Osteocyte (in vitro differentiated cells): Measurements from ENCODE around the gene TMEM248. TPM values are rescaled to one million over a fixed set of nuclear protein-coding genes. Genes with fewer than 3 reads are reported as not detected.
"Not testable (repeated sequence)": the region's sequence is repeated elsewhere in the genome, so short reads cannot be mapped to it uniquely, and the experiment has no call there.

Experiments
- DNase-seq: peaks from one replicate; pipeline ENCODE4 v3.0.0; 2021; ENCODE audit warnings: mixed read lengths; ENCODE audit not compliant: unreplicated experiment; ENCODE audit errors: extremely low spot score
- H3K27ac Mint-ChIP-seq: one replicate; pipeline ENCODE4 v1.8.0; 2021; ENCODE audit warnings: mild to moderate bottlenecking, mixed read lengths; ENCODE audit not compliant: unreplicated experiment
- H3K27me3 Mint-ChIP-seq: one replicate; pipeline ENCODE4 v1.8.0; 2021; ENCODE audit warnings: mixed read lengths; ENCODE audit not compliant: unreplicated experiment
- H3K36me3 Mint-ChIP-seq: one replicate; pipeline ENCODE4 v1.8.0; 2021; ENCODE audit warnings: mixed read lengths; ENCODE audit not compliant: unreplicated experiment
- H3K4me1 Mint-ChIP-seq: one replicate; pipeline ENCODE4 v1.8.0; 2021; ENCODE audit warnings: mixed read lengths; ENCODE audit not compliant: unreplicated experiment
- H3K4me3 Mint-ChIP-seq: one replicate; pipeline ENCODE4 v1.8.0; 2021; ENCODE audit warnings: mild to moderate bottlenecking, moderate library complexity, mixed read lengths; ENCODE audit not compliant: unreplicated experiment
- H3K9me3 Mint-ChIP-seq: one replicate; pipeline ENCODE4 v1.8.0; 2021; ENCODE audit warnings: mixed read lengths; ENCODE audit not compliant: unreplicated experiment
- total RNA-seq: library from RNA; stranded (reverse); gene quantifications from 2 replicates; pipeline ENCODE4 v1.2.1, GENCODE V29; 2021
- TF ChIP-seq, protein P1 (sequence below): fragments of 200-600 bp; sonication (generic); IDR thresholded peaks from 2 replicates; pipeline ENCODE4 v1.5.0; 2021; ENCODE audit warnings: antibody characterized with exemption, mild to moderate bottlenecking, moderate library complexity

The TMEM248 gene
- total RNA-seq, 1 donor from 2014 or later: 104 TPM

DNA sequence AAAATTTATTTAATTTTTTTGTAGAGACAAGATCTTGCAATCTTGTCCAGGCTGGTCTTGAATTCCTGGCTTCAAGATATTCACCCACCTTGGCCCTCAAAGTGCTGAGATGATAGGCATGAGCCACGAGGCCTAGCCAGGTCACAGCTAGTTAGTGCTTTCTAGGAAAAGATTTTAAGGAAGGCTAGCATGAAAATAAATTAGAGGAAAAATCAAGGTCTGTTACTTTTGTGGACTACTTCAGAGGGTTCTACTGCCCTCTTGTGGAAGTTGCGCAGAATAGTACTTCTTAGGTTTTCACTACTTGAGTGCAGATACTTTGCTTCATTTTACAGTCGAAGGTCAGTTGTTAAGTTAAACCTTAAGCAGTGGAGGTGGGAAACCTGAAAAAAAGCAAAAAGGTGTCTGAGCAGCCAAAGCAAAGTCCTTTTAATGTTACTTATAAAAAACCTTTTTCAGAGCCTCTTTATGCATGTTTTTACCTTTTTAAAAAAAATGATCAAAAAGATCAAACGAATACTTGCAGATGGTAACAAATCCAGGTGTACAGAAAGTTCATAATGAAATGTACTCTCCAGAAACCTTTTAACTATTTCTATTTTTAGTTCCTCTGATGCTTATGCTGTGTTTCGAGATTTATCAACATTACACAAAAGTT lies 79.7 kb downstream of the TMEM248 start:
- TF ChIP-seq, protein P1, sequence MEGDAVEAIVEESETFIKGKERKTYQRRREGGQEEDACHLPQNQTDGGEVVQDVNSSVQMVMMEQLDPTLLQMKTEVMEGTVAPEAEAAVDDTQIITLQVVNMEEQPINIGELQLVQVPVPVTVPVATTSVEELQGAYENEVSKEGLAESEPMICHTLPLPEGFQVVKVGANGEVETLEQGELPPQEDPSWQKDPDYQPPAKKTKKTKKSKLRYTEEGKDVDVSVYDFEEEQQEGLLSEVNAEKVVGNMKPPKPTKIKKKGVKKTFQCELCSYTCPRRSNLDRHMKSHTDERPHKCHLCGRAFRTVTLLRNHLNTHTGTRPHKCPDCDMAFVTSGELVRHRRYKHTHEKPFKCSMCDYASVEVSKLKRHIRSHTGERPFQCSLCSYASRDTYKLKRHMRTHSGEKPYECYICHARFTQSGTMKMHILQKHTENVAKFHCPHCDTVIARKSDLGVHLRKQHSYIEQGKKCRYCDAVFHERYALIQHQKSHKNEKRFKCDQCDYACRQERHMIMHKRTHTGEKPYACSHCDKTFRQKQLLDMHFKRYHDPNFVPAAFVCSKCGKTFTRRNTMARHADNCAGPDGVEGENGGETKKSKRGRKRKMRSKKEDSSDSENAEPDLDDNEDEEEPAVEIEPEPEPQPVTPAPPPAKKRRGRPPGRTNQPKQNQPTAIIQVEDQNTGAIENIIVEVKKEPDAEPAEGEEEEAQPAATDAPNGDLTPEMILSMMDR: peak; percentile 53
- H3K4me1 Mint-ChIP-seq, H3K27me3 Mint-ChIP-seq, DNase-seq, H3K4me3 Mint-ChIP-seq, H3K9me3 Mint-ChIP-seq, H3K36me3 Mint-ChIP-seq, H3K27ac Mint-ChIP-seq: not testable (repeated sequence)

DNA sequence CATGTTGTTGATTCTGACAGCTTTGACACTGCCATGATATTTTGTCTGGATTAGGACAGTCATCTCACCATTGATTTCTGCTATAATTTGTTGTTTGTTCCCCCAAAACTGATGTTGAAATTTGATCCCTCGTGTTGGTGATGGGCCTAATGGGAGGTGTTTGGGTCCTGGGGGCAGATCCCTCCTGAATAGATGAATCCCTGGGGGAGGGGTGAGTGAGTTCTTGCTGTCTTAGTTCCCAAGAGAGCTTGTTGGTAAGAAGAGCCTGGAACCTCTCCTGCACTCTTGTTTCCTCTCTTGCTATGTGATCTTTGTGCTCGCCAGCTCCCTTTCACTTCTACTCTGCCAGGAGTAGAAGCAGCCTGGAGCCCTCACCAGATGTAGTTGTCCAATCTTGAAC lies 83.1 kb downstream of the TMEM248 start:
- not testable (repeated sequence) for H3K27ac Mint-ChIP-seq, H3K4me1 Mint-ChIP-seq, DNase-seq, H3K27me3 Mint-ChIP-seq, H3K4me3 Mint-ChIP-seq, H3K9me3 Mint-ChIP-seq
- H3K36me3 Mint-ChIP-seq: peaks cover 21% of the 10 kb centered on the region

DNA sequence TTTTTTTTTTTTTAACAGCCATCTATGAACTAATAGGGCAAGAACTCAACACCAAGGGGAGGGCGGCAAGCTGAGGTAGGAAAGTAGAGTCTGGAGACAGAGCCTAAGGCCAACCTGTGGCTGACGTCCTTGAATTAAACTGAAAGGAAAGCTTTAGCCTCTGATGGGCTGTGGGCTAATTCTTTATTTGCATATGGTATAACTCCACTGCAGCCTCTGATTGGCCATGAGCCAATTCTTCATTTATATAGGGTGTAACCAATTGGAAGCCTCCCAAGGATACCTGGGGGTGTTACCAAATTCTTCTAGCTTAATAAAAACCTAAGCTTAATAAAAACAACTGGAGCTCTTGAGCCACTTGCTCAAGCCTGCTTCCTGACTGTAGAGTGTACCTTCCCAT lies 85.9 kb downstream of the TMEM248 start:
- Mint-ChIP-seq H3K4me1 (no peaks in the 10 kb centered on the region), H3K36me3 (peaks cover 26% of the 10 kb centered on the region), H3K27me3 (no peaks in the 10 kb centered on the region), H3K27ac (no peak overlapping the region), H3K9me3 (no peaks in the 10 kb centered on the region), H3K4me3 (no peak overlapping the region)
- no peak for DNase-seq
- TF ChIP-seq, protein P1: no peak

Other genes starting within 250 kb of the TMEM248 start
- gene RABGEF1, start 180.5 kb upstream of the TMEM248 start, total RNA-seq: 25.3 and 25.9 TPM in 2 replicates
- gene SBDS, start 74.4 kb downstream of the TMEM248 start, total RNA-seq: 101 and 104 TPM in 2 replicates
- 16.3 and 17.2 TPM in 2 replicates for gene TYW1, start 75.6 kb downstream of the TMEM248 start, total RNA-seq